Stimulated activated CD8-positive, alpha-beta memory T cell treated with anti-CD3 and anti-CD28 coated beads, Interleukin-12 subunit alpha, Interleukin-12 subunit beta, amount 100 ng/mL, for 4 hours (primary cell): ENCODE measurements around the gene MBTPS2.
"Not testable (repeated sequence)": the region's sequence is repeated elsewhere in the genome, so short reads cannot be mapped to it uniquely, and the experiment has no call there.

Experiments used
- DNase-seq: peaks from one replicate; pipeline ENCODE4 v3.0.0-alpha.2; 2020; ENCODE audit warnings: low read depth

MBTPS2 gene

GRCh38 chrX:21839334-21840192 lies at the start of gene MBTPS2:
TSS of gene MBTPS2 (plus strand) at chrX:21839617. CDS start at chrX:21839735, 118 bp downstream.
- DNase-seq: peak; percentile 63

GRCh38 chrX:21798677-21799219 lies 40.7 kb upstream of the MBTPS2 start:
- no peak for DNase-seq

DNA sequence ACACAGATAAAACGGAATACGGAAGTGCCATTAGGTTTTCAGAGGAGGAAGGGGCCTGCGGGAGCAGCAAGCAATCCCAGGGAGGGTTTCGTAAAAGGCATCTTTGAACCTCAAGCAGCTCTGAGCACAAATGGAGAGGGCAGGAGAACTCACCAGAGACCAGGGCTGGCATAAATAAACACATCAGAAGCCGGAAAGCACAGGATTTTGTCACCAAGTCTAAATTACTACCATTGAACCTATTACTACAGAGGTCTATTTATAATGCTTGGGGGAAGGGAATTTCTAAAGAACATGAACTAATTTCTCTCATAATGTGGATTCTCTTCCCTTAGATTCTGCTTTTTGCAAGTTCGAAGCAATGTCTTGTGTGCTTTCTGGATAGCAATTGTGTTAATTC lies 39.6 kb upstream of the MBTPS2 start:
- no peak for DNase-seq

GRCh38 chrX:21800344-21800770 lies 39.1 kb upstream of the MBTPS2 start:
- DNase-seq: no peak

GRCh38 chrX:21802054-21802670 lies 37.3 kb upstream of the MBTPS2 start:
- DNase-seq: no peak

- DNase-seq: no peak
Observed at GRCh38 chrX:21802839-21803238, 36.6 kb upstream of the MBTPS2 start.

DNA sequence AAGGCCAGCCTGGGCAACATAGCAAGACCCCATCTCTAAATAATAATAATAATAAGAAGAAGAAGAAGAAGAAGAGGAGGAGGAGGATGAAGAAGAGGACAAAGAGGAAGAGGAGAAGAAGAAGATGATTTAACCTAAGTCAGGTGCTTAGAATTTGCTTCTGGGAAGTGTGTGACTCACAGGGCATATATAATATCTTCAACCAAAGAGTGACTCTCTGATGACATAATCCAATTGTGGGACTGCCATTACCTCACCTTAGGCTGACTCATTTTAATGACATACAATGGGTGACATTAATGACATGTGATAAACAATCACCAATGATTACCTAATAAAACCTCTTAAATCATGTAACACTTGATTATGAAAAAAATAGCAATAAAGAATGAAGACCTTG lies 32.7 kb upstream of the MBTPS2 start:
- no peak for DNase-seq

- DNase-seq: no peak
Observed at GRCh38 chrX:21811832-21812231, 27.6 kb upstream of the MBTPS2 start.

- DNase-seq: no peak
Observed at GRCh38 chrX:21812628-21813027, 26.8 kb upstream of the MBTPS2 start.

- no peak for DNase-seq
Observed at GRCh38 chrX:21813612-21814368, 25.6 kb upstream of the MBTPS2 start.

- no peak for DNase-seq
Observed at GRCh38 chrX:21816136-21816535, 23.3 kb upstream of the MBTPS2 start.

DNA sequence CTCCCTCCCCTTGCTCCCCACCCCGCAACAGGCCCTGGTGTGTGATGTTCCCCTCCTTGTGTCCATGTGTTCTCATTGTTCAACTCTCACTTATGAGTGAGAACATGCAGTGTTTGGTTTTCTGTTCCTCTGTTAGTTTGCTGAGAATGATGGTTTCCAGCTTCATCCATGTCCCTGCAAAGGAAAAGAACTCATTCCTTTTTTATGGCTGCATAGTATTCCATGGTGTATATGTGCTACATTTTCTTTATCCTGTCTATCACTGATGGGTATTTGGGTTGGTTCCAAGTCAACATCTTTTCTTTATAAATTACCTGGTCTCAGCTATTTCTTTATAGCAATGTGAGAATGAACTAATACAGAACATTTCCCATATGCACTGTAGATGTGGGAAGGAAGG lies 19.2 kb upstream of the MBTPS2 start:
- not testable (repeated sequence) for DNase-seq

DNA sequence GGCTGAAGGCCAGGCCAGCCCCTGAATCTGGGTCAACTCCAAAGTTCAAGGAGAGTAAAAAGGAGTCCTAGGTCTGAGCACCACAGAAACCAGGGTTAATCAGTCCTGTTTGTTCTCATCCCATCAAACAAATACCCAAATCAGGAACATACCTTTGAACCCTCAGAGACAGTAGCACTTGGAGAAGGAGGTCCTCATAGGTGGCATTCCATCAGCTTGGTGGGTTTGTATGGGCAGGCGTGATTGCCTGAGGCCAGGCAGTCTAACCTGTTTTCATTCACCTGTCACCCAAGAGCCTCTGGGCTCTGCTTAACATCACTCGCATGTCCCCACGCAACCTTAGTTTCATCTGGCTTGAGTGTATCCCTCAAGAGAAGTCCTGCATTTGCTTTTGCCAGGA lies 17.5 kb upstream of the MBTPS2 start:
- DNase-seq: no peak

GRCh38 chrX:21831496-21831895 lies 7.9 kb upstream of the MBTPS2 start:
- DNase-seq: no peak

GRCh38 chrX:21837056-21837455 lies 2.4 kb upstream of the MBTPS2 start:
- no peak for DNase-seq

DNA sequence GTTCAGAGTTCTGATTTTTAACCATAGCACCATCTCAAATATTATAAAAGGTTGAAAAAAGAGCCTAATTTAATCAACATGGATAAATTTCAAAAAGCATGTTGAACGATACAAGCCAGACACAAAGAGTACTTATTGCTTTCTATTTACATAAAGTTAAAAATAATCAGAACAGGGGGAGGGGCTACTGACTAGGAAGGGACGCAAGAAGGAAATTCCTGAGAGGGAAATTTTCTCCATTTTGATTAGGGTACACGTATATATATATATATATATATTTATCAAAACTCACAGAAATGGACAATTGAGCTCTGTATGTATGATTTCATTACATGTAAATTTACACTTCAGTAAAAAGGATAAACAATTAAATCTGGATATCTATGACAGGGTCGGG lies 482 bp upstream of the MBTPS2 start:
- no peak for DNase-seq

- no peak for DNase-seq
Observed at GRCh38 chrX:21840193-21840545, 752 bp downstream of the MBTPS2 start.

DNA sequence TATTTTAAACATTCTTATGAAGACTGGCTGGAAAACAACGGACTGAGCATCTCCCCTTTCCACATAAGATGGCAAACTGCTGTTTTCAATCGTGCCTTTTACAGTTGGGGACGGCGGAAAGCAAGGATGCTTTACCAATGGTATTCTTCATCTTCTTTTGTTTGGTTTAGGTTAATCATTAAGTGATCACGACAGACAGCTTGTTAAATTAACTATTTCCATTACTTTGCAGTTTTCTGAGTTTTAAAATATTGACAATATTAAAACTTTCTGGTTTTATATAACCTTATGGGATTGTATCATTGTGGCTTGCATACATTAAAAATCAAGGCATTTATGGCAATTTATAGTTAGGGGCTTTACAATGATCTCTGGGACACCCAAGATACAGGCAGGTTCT lies 3.8 kb downstream of the MBTPS2 start:
- no peak for DNase-seq

DNA sequence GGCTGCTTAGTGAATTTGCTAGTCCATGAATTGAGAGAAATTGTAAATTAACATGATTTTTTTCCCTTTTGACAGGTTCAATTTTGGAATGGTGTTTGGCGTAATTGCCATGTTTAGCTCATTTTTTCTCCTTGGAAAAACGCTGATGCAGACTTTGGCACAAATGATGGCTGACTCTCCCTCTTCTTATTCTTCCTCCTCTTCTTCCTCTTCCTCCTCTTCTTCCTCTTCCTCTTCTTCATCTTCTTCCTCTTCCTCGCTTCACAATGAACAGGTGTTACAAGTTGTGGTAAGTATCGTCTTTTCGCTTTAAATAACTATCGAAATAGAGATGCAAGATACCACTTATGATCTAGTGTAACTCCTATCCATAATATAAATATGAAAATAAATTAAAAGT lies 5.7 kb downstream of the MBTPS2 start:
- no peak for DNase-seq

- no peak for DNase-seq
Observed at GRCh38 chrX:21847342-21847741, 7.9 kb downstream of the MBTPS2 start.

DNA sequence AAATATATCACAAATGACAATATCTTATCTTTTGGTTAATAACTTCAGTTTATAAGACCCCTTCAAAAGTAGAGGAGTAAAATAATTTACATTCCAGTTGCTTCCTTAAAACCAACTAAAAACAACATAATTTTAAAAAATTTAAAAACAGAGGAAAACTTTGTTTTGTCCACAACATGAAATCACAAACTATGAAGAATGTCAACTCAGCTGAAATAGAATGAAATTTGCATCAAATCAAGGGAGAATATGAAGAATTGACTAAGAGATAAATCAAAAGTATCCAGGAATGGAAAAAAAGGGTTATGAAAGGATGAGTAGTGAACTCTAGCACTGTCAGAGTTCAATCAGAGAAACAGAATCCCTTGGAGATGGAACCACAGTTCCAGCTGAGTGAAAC lies 14.2 kb downstream of the MBTPS2 start:
- DNase-seq: no peak

- DNase-seq: no peak
Observed at GRCh38 chrX:21855937-21856415, 16.6 kb downstream of the MBTPS2 start, which contains the start of gene YY2. TSS of gene YY2 (plus strand) at chrX:21855987. CDS start at chrX:21856485, 498 bp downstream.
